WTC11 (cell line): ENCODE results near the gene RBFOX1. TPM values are rescaled to one million over a fixed set of nuclear protein-coding genes. Genes with fewer than 3 reads are reported as not detected.

Experiments
- ATAC-seq: fragments of 200-7000 bp; cut with Tn5 transposase; 2 replicates; pipeline ENCODE4 v1.10.0; 2021; ENCODE audit warnings: mild to moderate bottlenecking, moderate library complexity
- CTCF ChIA-PET: fragments of 300-600 bp; sonication (Branson Sonifier 250); formaldehyde crosslinking; loops from one replicate; lab custom pipeline; 2021; ENCODE audit warnings: antibody characterized with exemption; lab: Charles Lee
- POLR2A ChIA-PET: fragments of 350-600 bp; sonication (Branson Sonifier 250); formaldehyde crosslinking; loops from one replicate; lab custom pipeline; 2021; ENCODE audit warnings: antibody characterized with exemption; lab: Charles Lee
- DNase-seq: peaks from one replicate; pipeline ENCODE4 v3.0.0; 2021; ENCODE audit warnings: low spot score
- H3K27ac Mint-ChIP-seq: 2 replicates; pipeline ENCODE4 v1.8.0; 2021; ENCODE audit warnings: mixed read lengths
- H3K27me3 Mint-ChIP-seq: 2 replicates; pipeline ENCODE4 v1.8.0; 2021; ENCODE audit warnings: low read depth, mild to moderate bottlenecking, moderate library complexity, mixed read lengths
- H3K36me3 Mint-ChIP-seq: 2 replicates; pipeline ENCODE4 v1.8.0; 2021; ENCODE audit warnings: mixed read lengths
- H3K4me1 Mint-ChIP-seq: 2 replicates; pipeline ENCODE4 v1.8.0; 2022; ENCODE audit warnings: mixed read lengths
- H3K4me3 Mint-ChIP-seq: 2 replicates; pipeline ENCODE4 v1.8.0; 2021; ENCODE audit warnings: mild to moderate bottlenecking, moderate library complexity, mixed read lengths
- H3K9me3 Mint-ChIP-seq: 2 replicates; pipeline ENCODE4 v1.8.0; 2021; ENCODE audit warnings: mixed read lengths
- ATF1 ChIP-seq: sonication (generic); formaldehyde crosslinking; IDR thresholded peaks from 2 replicates; pipeline ENCODE4 v1.8.1; 2023; ENCODE audit warnings: mild to moderate bottlenecking, moderate library complexity, missing genetic modification reagents
- E2F1 ChIP-seq: sonication (generic); formaldehyde crosslinking; IDR thresholded peaks from 2 replicates; pipeline ENCODE4 v1.8.0; 2022; ENCODE audit warnings: mild to moderate bottlenecking, missing genetic modification reagents
- ESRRA ChIP-seq: sonication (generic); formaldehyde crosslinking; IDR thresholded peaks from 2 replicates; pipeline ENCODE4 v1.8.1; 2022; ENCODE audit warnings: mild to moderate bottlenecking, missing genetic modification reagents, borderline replicate concordance
- ETV6 ChIP-seq: sonication (generic); formaldehyde crosslinking; IDR thresholded peaks from 2 replicates; pipeline ENCODE4 v1.8.1; 2022; ENCODE audit warnings: mild to moderate bottlenecking, missing genetic modification reagents
- HMGXB4 ChIP-seq: sonication (generic); formaldehyde crosslinking; IDR thresholded peaks from 2 replicates; pipeline ENCODE4 v1.8.1; 2023; ENCODE audit warnings: mild to moderate bottlenecking, moderate library complexity, missing genetic modification reagents
- KAT7 ChIP-seq: sonication (generic); formaldehyde crosslinking; IDR thresholded peaks from 2 replicates; pipeline ENCODE4 v1.8.1; 2023; ENCODE audit warnings: missing genetic modification reagents, mild to moderate bottlenecking, borderline replicate concordance
- RORB ChIP-seq: fragments of 250-450 bp; sonication (Bioruptor Pico); IDR thresholded peaks from 2 replicates; pipeline ENCODE4 v1.9.0; 2021; ENCODE audit warnings: mild to moderate bottlenecking
- SMAD4 ChIP-seq: sonication (generic); formaldehyde crosslinking; IDR thresholded peaks from 2 replicates; pipeline ENCODE4 v1.8.0; 2022; ENCODE audit warnings: mild to moderate bottlenecking, missing genetic modification reagents
- TCF7 ChIP-seq: sonication (generic); formaldehyde crosslinking; IDR thresholded peaks from 2 replicates; pipeline ENCODE4 v1.8.0; 2022; ENCODE audit warnings: mild to moderate bottlenecking, low read depth, missing genetic modification reagents, moderate library complexity
- ZNF121 ChIP-seq: sonication (generic); formaldehyde crosslinking; IDR thresholded peaks from 2 replicates; pipeline ENCODE4 v1.8.0; 2023; ENCODE audit warnings: missing genetic modification reagents
- ZNF219 ChIP-seq: sonication (generic); formaldehyde crosslinking; IDR thresholded peaks from 2 replicates; pipeline ENCODE4 v1.8.0; 2023; ENCODE audit warnings: missing genetic modification reagents, mild to moderate bottlenecking, borderline replicate concordance
- ZNF232 ChIP-seq: sonication (generic); formaldehyde crosslinking; IDR thresholded peaks from 2 replicates; pipeline ENCODE4 v1.8.0; 2022; ENCODE audit warnings: mild to moderate bottlenecking, missing genetic modification reagents
- ZNF671 ChIP-seq: fragments of 250-450 bp; sonication (Bioruptor Pico); IDR thresholded peaks from 2 replicates; pipeline ENCODE4 v1.8.0; 2021; ENCODE audit warnings: mild to moderate bottlenecking
- total RNA-seq: library from RNA; stranded (reverse); gene quantifications from 3 replicates; pipeline ENCODE4 v1.2.3, GENCODE V29; 2021
- TF ChIP-seq, protein P1 (sequence below): fragments of 250-450 bp; sonication (Bioruptor Pico); IDR thresholded peaks from 2 replicates; pipeline ENCODE4 v1.9.0; 2021; ENCODE audit warnings: mild to moderate bottlenecking
- TF ChIP-seq, protein P2 (sequence below): fragments of 250-450 bp; sonication (Bioruptor Pico); conservative IDR thresholded peaks from 2 replicates; pipeline ENCODE4 v1.9.0; 2021; ENCODE audit warnings: mild to moderate bottlenecking
- TF ChIP-seq, protein P3 (sequence below): sonication (generic); formaldehyde crosslinking; IDR thresholded peaks from 2 replicates; pipeline ENCODE4 v1.8.1; 2022; ENCODE audit warnings: low read depth, missing genetic modification reagents, borderline replicate concordance
- TF ChIP-seq, protein P4 (sequence below): sonication (generic); formaldehyde crosslinking; IDR thresholded peaks from 2 replicates; pipeline ENCODE4 v1.8.1; 2022; ENCODE audit warnings: missing genetic modification reagents, borderline replicate concordance

RBFOX1 gene
- total RNA-seq, 1 experiment from 2014 or later, result 1.1 TPM

- TF ChIP-seq RORB, result no peak
- TF ChIP-seq TCF7 (CRISPR knock-in tag), result no peak
- TF ChIP-seq KAT7, result no peak
- no peak for TF ChIP-seq ZNF671
- TF ChIP-seq, protein P1, sequence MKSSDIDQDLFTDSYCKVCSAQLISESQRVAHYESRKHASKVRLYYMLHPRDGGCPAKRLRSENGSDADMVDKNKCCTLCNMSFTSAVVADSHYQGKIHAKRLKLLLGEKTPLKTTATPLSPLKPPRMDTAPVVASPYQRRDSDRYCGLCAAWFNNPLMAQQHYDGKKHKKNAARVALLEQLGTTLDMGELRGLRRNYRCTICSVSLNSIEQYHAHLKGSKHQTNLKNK (CRISPR knock-in tag), result no peak
- no peak for TF ChIP-seq ETV6
- peaks cover 12% of the 10 kb centered on the region for H3K27me3 Mint-ChIP-seq
- peaks cover 71% of the 10 kb centered on the region for H3K36me3 Mint-ChIP-seq
- no peaks in the 10 kb centered on the region for H3K4me1 Mint-ChIP-seq
- POLR2A ChIA-PET, result no interaction called here
- CTCF ChIA-PET, result no interaction called here
- ATAC-seq (no peak), DNase-seq (no peak)
- no peak overlapping the region for H3K4me3 Mint-ChIP-seq
- H3K27ac Mint-ChIP-seq, result no peak overlapping the region
- H3K9me3 Mint-ChIP-seq, result peaks cover 77% of the 10 kb centered on the region
Observed at GRCh38 chr16:7438601-7439000, 106.0 kb downstream of the RBFOX1 start.

- ChIA-PET POLR2A (no interaction called here), CTCF (no interaction called here)
- no peak for TF ChIP-seq HMGXB4
- TF ChIP-seq, protein P2, sequence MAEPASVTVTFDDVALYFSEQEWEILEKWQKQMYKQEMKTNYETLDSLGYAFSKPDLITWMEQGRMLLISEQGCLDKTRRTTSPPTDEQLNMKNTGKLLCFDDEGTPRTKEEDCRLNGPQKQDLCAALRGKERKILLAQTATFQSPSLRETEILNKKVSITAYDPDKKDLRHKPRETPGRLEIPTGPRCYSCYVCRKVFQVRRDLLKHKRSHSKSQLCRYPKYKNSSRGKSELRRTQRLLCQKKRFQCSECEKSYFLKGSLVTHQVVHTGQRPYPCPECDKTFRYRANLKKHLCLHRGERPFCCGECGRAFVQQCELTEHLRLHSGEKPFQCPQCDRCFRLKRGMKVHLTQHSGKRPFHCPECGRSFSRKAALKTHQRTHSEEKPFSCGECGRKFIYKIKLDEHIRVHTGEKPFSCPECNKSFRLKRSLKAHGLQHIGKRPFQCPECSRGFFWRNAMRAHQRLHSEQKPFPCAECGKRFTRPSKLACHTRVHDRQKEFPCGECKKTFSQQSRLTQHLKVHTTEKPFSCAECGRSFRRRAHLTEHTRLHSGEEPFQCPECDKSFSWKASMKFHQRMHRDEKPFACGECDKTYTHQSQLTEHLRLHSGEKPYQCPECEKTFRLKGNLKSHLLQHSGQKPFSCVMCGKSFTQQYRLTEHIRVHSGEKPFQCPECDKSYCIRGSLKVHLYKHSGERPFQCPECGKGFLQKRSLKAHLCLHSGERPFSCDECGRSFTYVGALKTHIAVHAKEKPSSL, result no peak
- H3K4me1 Mint-ChIP-seq, result no peaks in the 10 kb centered on the region
- no peak for ATAC-seq
- H3K36me3 Mint-ChIP-seq, result peaks cover 73% of the 10 kb centered on the region
- peaks cover 9% of the 10 kb centered on the region for H3K27me3 Mint-ChIP-seq
- no peak overlapping the region for H3K4me3 Mint-ChIP-seq
- DNase-seq, result no peak
- H3K27ac Mint-ChIP-seq, result no peak overlapping the region
- H3K9me3 Mint-ChIP-seq, result peaks cover 79% of the 10 kb centered on the region
Observed at GRCh38 chr16:7439518-7439917, 106.9 kb downstream of the RBFOX1 start.

DNA sequence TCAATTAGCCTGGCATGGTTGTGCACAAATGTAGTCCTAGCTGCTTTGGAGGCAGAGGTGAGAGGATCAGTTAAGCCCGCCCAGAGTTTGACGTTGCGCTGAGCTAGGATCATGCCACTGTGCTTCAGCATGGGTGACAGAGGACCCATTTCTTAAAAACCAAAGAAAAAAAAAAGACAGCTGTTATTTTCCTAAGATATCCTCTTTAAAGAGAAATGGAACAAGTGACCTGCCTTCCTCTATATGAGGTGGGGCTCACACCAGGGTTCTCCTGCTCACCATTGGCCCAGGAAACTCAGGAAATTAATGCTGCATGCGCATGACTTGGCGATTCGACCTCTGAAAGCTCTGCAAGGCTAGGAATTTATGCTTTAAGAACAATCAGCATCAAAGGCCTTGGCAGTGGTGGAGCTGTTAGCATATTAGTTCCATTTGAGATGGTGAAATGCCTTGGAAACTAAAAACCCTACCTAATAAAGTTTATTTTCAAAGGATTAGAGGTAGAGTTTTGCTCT is 108.3 kb downstream of the RBFOX1 start:
- H3K4me1 Mint-ChIP-seq, result no peaks in the 10 kb centered on the region
- DNase-seq, result no peak
- TF ChIP-seq E2F1 (no peak), ETV6 (no peak), ZNF232 (no peak), ZNF219 (CRISPR knock-in tag) (no peak)
- TF ChIP-seq, protein P3, sequence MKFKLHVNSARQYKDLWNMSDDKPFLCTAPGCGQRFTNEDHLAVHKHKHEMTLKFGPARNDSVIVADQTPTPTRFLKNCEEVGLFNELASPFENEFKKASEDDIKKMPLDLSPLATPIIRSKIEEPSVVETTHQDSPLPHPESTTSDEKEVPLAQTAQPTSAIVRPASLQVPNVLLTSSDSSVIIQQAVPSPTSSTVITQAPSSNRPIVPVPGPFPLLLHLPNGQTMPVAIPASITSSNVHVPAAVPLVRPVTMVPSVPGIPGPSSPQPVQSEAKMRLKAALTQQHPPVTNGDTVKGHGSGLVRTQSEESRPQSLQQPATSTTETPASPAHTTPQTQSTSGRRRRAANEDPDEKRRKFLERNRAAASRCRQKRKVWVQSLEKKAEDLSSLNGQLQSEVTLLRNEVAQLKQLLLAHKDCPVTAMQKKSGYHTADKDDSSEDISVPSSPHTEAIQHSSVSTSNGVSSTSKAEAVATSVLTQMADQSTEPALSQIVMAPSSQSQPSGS (CRISPR knock-in tag), result no peak
- TF ChIP-seq, all 79 proteins: peak for 0
- CTCF ChIA-PET, result no interaction called here
- no peak overlapping the region for H3K27ac Mint-ChIP-seq
- H3K9me3 Mint-ChIP-seq, result peaks cover 80% of the 10 kb centered on the region
- peaks cover 76% of the 10 kb centered on the region for H3K36me3 Mint-ChIP-seq
- H3K27me3 Mint-ChIP-seq, result peaks cover 15% of the 10 kb centered on the region
- POLR2A ChIA-PET, result no interaction called here
- no peak for ATAC-seq
- H3K4me3 Mint-ChIP-seq, result no peak overlapping the region

GRCh38 chr16:7442050-7442449 is 109.4 kb downstream of the RBFOX1 start:
- Mint-ChIP-seq H3K27me3 (peaks cover 15% of the 10 kb centered on the region), H3K27ac (no peak overlapping the region), H3K4me1 (no peaks in the 10 kb centered on the region), H3K36me3 (peaks cover 77% of the 10 kb centered on the region), H3K4me3 (no peak overlapping the region), H3K9me3 (peaks cover 80% of the 10 kb centered on the region)
- DNase-seq (no peak), ATAC-seq (no peak)
- ChIA-PET CTCF (no interaction called here), POLR2A (no interaction called here)
- TF ChIP-seq, protein P3 (CRISPR knock-in tag), result no peak
- TF ChIP-seq ZNF121 (no peak), ESRRA (no peak), SMAD4 (CRISPR knock-in tag) (no peak), ATF1 (CRISPR knock-in tag) (no peak), ETV6 (no peak)
- TF ChIP-seq, protein P4, sequence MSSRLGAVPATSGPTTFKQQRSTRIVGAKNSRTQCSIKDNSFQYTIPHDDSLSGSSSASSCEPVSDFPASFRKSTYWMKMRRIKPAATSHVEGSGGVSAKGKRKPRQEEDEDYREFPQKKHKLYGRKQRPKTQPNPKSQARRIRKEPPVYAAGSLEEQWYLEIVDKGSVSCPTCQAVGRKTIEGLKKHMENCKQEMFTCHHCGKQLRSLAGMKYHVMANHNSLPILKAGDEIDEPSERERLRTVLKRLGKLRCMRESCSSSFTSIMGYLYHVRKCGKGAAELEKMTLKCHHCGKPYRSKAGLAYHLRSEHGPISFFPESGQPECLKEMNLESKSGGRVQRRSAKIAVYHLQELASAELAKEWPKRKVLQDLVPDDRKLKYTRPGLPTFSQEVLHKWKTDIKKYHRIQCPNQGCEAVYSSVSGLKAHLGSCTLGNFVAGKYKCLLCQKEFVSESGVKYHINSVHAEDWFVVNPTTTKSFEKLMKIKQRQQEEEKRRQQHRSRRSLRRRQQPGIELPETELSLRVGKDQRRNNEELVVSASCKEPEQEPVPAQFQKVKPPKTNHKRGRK (CRISPR knock-in tag), result no peak
- TF ChIP-seq, protein P1 (CRISPR knock-in tag), result no peak
